Neural cell (in vitro differentiated cells): Measurements from ENCODE around the gene ACYP2. TPM values are rescaled to one million over a fixed set of nuclear protein-coding genes. Genes with fewer than 3 reads are reported as not detected.

Experiments used
- H2AFZ ChIP-seq: fragments of 200-600, 300-800 bp; sonication (generic), shearing (Covaris generic); 2 replicates; pipeline ENCODE4 v1.6.0; 2014; ENCODE audit warnings: low read depth, mild to moderate bottlenecking, antibody characterized with exemption, low read length, moderate library complexity
- H3F3A ChIP-seq: fragments of 200-600 bp; shearing (Covaris generic); 2 replicates; pipeline ENCODE4 v1.6.1; 2016; ENCODE audit warnings: mild to moderate bottlenecking, moderate library complexity, mixed read lengths, antibody characterized with exemption, low read length; ENCODE audit not compliant: insufficient read depth, poor library complexity, severe bottlenecking
- H3K27ac ChIP-seq: fragments of 200-600, 300-800 bp; sonication (generic), shearing (Covaris generic); 2 replicates; pipeline ENCODE4 v1.5.1; 2014; ENCODE audit warnings: mild to moderate bottlenecking, low read length, moderate library complexity
- H3K27me3 ChIP-seq: fragments of 300-800, 200-600 bp; sonication (generic), shearing (Covaris generic); 2 replicates; pipeline ENCODE4 v1.6.0; 2014; ENCODE audit warnings: mild to moderate bottlenecking, low read depth, low read length, moderate library complexity; ENCODE audit not compliant: insufficient read depth
- H3K36me3 ChIP-seq: fragments of 300-800, 200-600 bp; sonication (generic), shearing (Covaris generic); 2 replicates; pipeline ENCODE4 v1.5.1; 2014; ENCODE audit warnings: mild to moderate bottlenecking, antibody characterized with exemption, low read length, moderate library complexity; ENCODE audit not compliant: insufficient read depth
- H3K4me2 ChIP-seq: fragments of 300-800, 200-600 bp; sonication (generic), shearing (Covaris generic); 2 replicates; pipeline ENCODE4 v1.6.0; 2014; ENCODE audit warnings: mild to moderate bottlenecking, low read length
- H3K4me3 ChIP-seq: fragments of 300-800, 200-600 bp; sonication (generic), shearing (Covaris generic); 2 replicates; pipeline ENCODE4 v1.5.1; 2014; ENCODE audit warnings: mild to moderate bottlenecking, low read length, moderate library complexity
- H3K79me2 ChIP-seq: fragments of 200-600 bp; shearing (Covaris generic); replicated peaks from 2 replicates; pipeline ENCODE4 v1.6.0; 2014; ENCODE audit warnings: mild to moderate bottlenecking, low read length, moderate library complexity; ENCODE audit not compliant: insufficient read depth
- H3K9ac ChIP-seq: fragments of 300-800, 200-600 bp; sonication (generic), shearing (Covaris generic); 2 replicates; pipeline ENCODE4 v1.6.1; 2016; ENCODE audit warnings: mild to moderate bottlenecking, low read length, mixed read lengths
- H3K9me2 ChIP-seq: fragments of 200-600 bp; shearing (Covaris generic); 2 replicates; pipeline ENCODE4 v1.6.1; 2016; ENCODE audit warnings: mild to moderate bottlenecking, low read length, mixed read lengths; ENCODE audit not compliant: insufficient read depth
- H3K9me3 ChIP-seq: fragments of 200-600, 300-800 bp; sonication (generic), shearing (Covaris generic); 2 replicates; pipeline ENCODE4 v1.6.1; 2016; ENCODE audit warnings: mild to moderate bottlenecking, mixed run types, low read length, moderate library complexity, mixed read lengths
- H4K20me1 ChIP-seq: fragments of 200-600 bp; shearing (Covaris generic); 2 replicates; pipeline ENCODE4 v1.6.1; 2016; ENCODE audit warnings: mild to moderate bottlenecking, mixed run types; ENCODE audit not compliant: insufficient read depth
- CTCF ChIP-seq: fragments of 450-650 bp; IDR thresholded peaks from 2 replicates; pipeline ENCODE4 v1.5.1; 2014; ENCODE audit warnings: antibody characterized with exemption, mild to moderate bottlenecking, moderate library complexity; ENCODE audit not compliant: poor library complexity, severe bottlenecking
- EP300 ChIP-seq: fragments of 450-650 bp; conservative IDR thresholded peaks from 2 replicates; pipeline ENCODE4 v1.6.1; 2014; ENCODE audit warnings: antibody characterized with exemption, mild to moderate bottlenecking, moderate library complexity; ENCODE audit not compliant: poor library complexity, severe bottlenecking
- EZH2 ChIP-seq: fragments of 200-600, 300-800 bp; shearing (Covaris generic), sonication (generic); IDR thresholded peaks from 2 replicates; pipeline ENCODE4 v1.6.1; 2014; ENCODE audit warnings: antibody characterized with exemption, low read length, borderline replicate concordance, mild to moderate bottlenecking; ENCODE audit not compliant: insufficient read depth, poor library complexity, severe bottlenecking
- MXI1 ChIP-seq: fragments of 450-650 bp; conservative IDR thresholded peaks from 2 replicates; pipeline ENCODE4 v1.6.1; 2014; ENCODE audit warnings: antibody characterized with exemption, mild to moderate bottlenecking; ENCODE audit not compliant: poor library complexity, severe bottlenecking
- POLR2AphosphoS5 ChIP-seq: IDR thresholded peaks from 2 replicates; pipeline ENCODE4 v1.6.1; 2012
- RAD21 ChIP-seq: fragments of 450-650 bp; conservative IDR thresholded peaks from 2 replicates; pipeline ENCODE4 v1.6.1; 2014; ENCODE audit warnings: antibody characterized with exemption, mild to moderate bottlenecking, moderate library complexity
- REST ChIP-seq: IDR thresholded peaks from 2 replicates; pipeline ENCODE4 v1.6.1; 2012; ENCODE audit warnings: borderline replicate concordance
- SMC3 ChIP-seq: fragments of 450-650 bp; conservative IDR thresholded peaks from 2 replicates; pipeline ENCODE4 v1.6.1; 2014; ENCODE audit warnings: antibody characterized with exemption, mild to moderate bottlenecking, moderate library complexity; ENCODE audit not compliant: poor library complexity
- TAF1 ChIP-seq: IDR thresholded peaks from 2 replicates; pipeline ENCODE4 v1.6.1; 2012; ENCODE audit warnings: low read depth
- polyA plus RNA-seq: library from polyadenylated mRNA; depleted of rRNA; stranded (reverse); fragments of >200 nt; gene quantifications from 2 replicates; pipeline ENCODE4 v1.2.3, GENCODE V29; 2014

Gene ACYP2
- polyA plus RNA-seq, 1 donor from 2014 or later = 48.2 TPM

- Histone ChIP-seq H3K9me3 (no peaks in the 10 kb centered on the region), H3K27ac (no peak overlapping the region), H3K36me3 (no peaks in the 10 kb centered on the region), H4K20me1 (no peaks in the 10 kb centered on the region), H3K79me2 (no peaks in the 10 kb centered on the region), H2AFZ (no peak overlapping the region), H3K9ac (no peak overlapping the region), H3K4me2 (no peak overlapping the region), H3K9me2 (no peaks in the 10 kb centered on the region), H3K27me3 (no peaks in the 10 kb centered on the region), H3K4me3 (no peak overlapping the region), H3F3A (no peaks in the 10 kb centered on the region)
- TF ChIP-seq EP300 (no peak), SMC3 (no peak), MXI1 (no peak), TAF1 (no peak), EZH2 (no peak), POLR2AphosphoS5 (no peak), RAD21 (no peak), REST (no peak), CTCF (no peak)
Observed at GRCh38 chr2:54207666-54208195, 92.3 kb downstream of the ACYP2 start.

- Histone ChIP-seq H3K4me3 (no peak overlapping the region), H3K4me2 (no peak overlapping the region), H3K9me2 (no peaks in the 10 kb centered on the region), H2AFZ (no peak overlapping the region), H3K27ac (no peak overlapping the region), H3K79me2 (no peaks in the 10 kb centered on the region), H4K20me1 (no peaks in the 10 kb centered on the region), H3K9me3 (no peaks in the 10 kb centered on the region), H3F3A (no peaks in the 10 kb centered on the region), H3K36me3 (no peaks in the 10 kb centered on the region), H3K27me3 (no peaks in the 10 kb centered on the region), H3K9ac (no peak overlapping the region)
- no peak for TF ChIP-seq CTCF
- TF ChIP-seq RAD21 = no peak
- TF ChIP-seq REST = no peak
- TF ChIP-seq TAF1 = no peak
- no peak for TF ChIP-seq SMC3
- no peak for TF ChIP-seq EP300
- no peak for TF ChIP-seq EZH2
- TF ChIP-seq MXI1 = no peak
- TF ChIP-seq POLR2AphosphoS5 = no peak
Observed at GRCh38 chr2:54208364-54209240, 93.2 kb downstream of the ACYP2 start.
